Omental fat pad (tissue), 4 donors: Measurements from ENCODE around the gene CARD11. TPM values are rescaled to one million over a fixed set of nuclear protein-coding genes. Genes with fewer than 3 reads are reported as not detected.

ENCODE experiments used
- ATAC-seq: fragments of 150-250 bp; one replicate; pipeline ENCODE4 v1.9.1; 2016; ENCODE audit warnings: mild to moderate bottlenecking, moderate library complexity; ENCODE audit not compliant: low FRiP score
- DNase-seq: peaks from one replicate; pipeline ENCODE4 v3.0.0-alpha.2; 2019; ENCODE audit warnings: low spot score
- CTCF ChIP-seq, 3 donors: fragments of 450-650 bp; IDR thresholded peaks; one replicate each; pipeline ENCODE4 v1.5.1; 2016 to 2017; ENCODE audit warnings: antibody characterized with exemption in 3 of 3, mild to moderate bottlenecking in 3 of 3, moderate library complexity in 2 of 3
- total RNA-seq, 4 donors: library from RNA; depleted of rRNA; stranded (reverse); fragments of >200 nt; gene quantifications; one replicate each; pipeline ENCODE4 v1.1.0, GENCODE V29; 2016

CARD11 gene
- total RNA-seq, 4 donors from 2014 or later: 0.75 to 1.4 (median 1.0) TPM

DNA sequence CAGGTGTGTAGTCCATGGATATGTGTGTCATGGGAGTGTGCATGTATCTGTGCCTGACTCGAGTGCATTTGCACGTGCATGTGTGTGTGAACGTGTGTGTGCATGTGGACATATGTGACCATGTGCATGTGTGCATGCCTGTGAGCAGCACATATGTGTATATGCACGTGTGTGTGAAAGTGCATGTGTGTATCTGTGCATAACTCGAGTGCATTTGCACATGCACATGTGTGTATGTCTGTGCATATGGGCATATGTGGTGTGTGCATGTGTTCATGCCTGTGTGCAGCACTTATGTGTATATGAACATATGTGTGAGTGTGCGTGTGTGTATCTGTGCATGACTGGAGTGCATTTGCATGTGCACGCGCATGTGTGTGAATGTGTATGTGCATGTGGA lies 164.3 kb downstream of the CARD11 start:
- ATAC-seq: no peak
- DNase-seq: no peak
- TF ChIP-seq CTCF (IDR thresholded peaks at IDR 0.05): no peak

DNA sequence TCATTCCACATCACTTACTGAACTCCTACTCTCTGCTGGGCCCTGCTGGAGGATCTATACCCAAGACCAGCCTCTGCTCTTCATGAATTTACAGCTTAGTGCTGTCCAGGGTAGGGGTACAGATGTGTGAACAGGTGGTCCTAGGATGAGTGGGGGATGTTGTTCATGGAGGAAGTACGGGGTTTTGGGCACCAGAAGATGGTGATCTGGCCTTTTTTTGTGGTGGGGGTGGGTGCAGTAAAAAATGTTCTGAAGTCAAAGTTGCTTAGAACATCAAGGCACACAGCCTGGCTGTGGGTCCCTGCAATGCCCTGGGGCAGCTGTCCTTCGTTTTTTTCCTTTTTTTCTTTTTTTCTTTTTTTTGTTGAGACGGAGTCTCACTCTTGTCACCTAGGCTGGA lies 165.4 kb downstream of the CARD11 start:
- no peak for DNase-seq
- ATAC-seq: no peak

GRCh38 chr7:2876031-2876731 lies 167.5 kb downstream of the CARD11 start:
- no peak for ATAC-seq
- DNase-seq: no peak
- TF ChIP-seq CTCF (IDR thresholded peaks at IDR 0.05): no peak

More for the DNA sequence above, 165.4 kb downstream of the CARD11 start:
- TF ChIP-seq CTCF (IDR thresholded peaks at IDR 0.05): no peak

DNA sequence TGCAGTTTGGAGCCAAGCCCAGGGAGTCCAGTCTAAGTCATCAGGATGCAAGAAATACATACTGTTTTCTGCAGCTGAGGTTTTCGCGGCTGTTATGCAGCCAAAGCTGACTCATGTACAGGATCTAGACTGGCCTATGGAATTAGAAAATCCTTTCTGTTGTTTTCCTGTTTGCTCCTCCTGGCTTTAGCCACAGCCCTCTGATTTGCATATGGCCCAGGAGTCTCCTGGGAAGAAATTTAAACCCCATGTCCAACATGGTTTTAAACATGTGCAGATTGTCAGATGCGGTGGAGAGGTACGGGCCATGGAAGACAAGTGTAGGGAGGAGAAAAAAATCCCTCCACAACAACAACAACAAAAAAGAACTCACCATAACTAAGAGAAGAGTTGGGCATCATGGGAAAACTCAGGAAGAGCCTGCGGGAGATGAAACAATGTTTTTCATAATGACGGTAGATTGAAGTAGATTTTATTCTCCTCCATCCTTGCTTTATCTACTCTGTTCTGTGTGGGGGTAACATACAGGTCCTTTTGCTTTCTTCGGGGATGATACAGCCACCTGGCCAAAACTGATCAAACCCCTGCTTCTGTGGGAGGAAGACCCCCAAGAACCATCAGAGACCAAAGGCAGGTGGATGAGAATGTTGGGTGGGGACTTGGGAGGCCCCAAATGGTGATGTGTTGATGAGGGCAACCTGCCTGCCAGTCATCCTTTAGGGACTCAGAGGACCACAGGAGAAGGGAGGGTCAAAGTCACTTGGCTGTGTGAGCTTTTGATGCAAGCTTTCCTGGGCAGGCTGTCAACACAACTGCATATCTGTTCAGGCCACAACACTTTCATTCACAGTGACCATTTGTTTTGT lies 169.7 kb downstream of the CARD11 start:
- TF ChIP-seq CTCF (IDR thresholded peaks at IDR 0.05): no peak
- no peak for DNase-seq
- ATAC-seq: no peak

DNA sequence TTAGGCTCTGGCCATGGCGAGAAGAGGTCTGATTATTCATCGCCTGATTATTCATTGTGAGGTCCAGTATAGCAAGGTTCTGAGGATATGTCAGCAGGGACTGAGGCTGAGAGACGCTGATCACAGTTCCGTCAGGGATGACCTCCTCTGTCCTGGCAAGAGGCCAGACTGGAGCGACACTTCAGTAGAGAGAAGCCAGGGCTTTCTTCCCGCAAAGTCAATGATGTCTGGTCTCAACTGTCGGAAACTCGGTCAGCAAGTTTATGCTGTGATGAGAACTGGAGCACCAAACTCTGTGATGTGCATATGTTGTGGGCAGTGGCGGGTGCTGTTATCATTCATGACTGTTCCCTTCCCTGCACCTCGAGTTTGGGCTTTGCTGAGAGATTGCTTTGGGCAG lies 170.5 kb downstream of the CARD11 start:
- DNase-seq: no peak
- no peak for ATAC-seq
- TF ChIP-seq CTCF (IDR thresholded peaks at IDR 0.05): no peak

DNA sequence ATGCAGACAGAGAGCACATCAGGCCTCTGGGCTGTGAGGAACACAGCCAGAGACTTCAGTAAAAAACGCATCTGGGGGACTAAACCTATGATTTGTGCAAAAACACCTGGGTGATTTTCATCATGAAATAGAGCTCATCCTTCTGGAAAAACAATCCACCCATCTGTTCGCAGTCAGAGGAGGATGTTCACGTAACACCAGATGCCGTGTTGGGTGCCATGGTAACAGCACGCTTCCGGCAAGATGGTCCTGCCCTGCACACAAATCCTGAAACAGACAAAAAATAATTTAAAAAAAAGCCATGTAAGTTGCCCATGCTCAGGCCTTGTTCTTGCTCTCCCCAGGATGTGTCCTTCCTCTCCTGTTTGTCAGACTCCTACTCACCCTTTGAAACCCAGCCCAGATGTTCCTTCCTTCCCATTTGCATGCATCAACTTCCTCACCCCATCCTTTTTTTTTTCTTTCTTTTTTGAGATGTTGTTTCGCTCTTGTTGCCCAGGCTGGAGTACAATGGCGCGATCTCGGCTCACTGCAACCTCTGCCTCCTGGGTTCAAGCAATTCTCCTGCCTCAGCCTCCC lies 171.3 kb downstream of the CARD11 start:
- DNase-seq (no peak), ATAC-seq (no peak)
- no peak for TF ChIP-seq CTCF (IDR thresholded peaks at IDR 0.05)
